HG02981 (cell line): ENCODE results near the gene TTYH2.

Experiments used
- ATAC-seq: cut with Tn5 transposase; IDR thresholded peaks from one replicate; pipeline ENCODE4 v1.9.1; 2021; ENCODE audit warnings: mild to moderate bottlenecking, moderate library complexity; ENCODE audit not compliant: unreplicated experiment

Gene TTYH2

GRCh38 chr17:74192950-74193781 is 20.2 kb upstream of the TTYH2 start:
- ATAC-seq: no peak

GRCh38 chr17:74194682-74195081 is 18.7 kb upstream of the TTYH2 start:
- no peak for ATAC-seq

GRCh38 chr17:74196541-74197317 is 16.6 kb upstream of the TTYH2 start:
- no peak for ATAC-seq

GRCh38 chr17:74197801-74198200 is 15.6 kb upstream of the TTYH2 start:
- ATAC-seq: no peak

- ATAC-seq: no peak
Measured at GRCh38 chr17:74198694-74199093, 14.7 kb upstream of the TTYH2 start.

- ATAC-seq: no peak
Measured at GRCh38 chr17:74199306-74200092, 13.9 kb upstream of the TTYH2 start.

- no peak for ATAC-seq
Measured at GRCh38 chr17:74200112-74200511, 13.3 kb upstream of the TTYH2 start.

GRCh38 chr17:74201250-74201649 is 12.1 kb upstream of the TTYH2 start:
- ATAC-seq: no peak

- ATAC-seq: no peak
Measured at GRCh38 chr17:74201948-74202347, 11.4 kb upstream of the TTYH2 start.

- no peak for ATAC-seq
Measured at GRCh38 chr17:74202938-74203337, 10.4 kb upstream of the TTYH2 start.

- peak; percentile 59 for ATAC-seq
Measured at GRCh38 chr17:74203439-74204240, 9.7 kb upstream of the TTYH2 start, which contains the start of gene RPL38. Gene RPL38, plus strand, starts transcription at chr17:74203678. Its CDS starts 278 bp downstream, at chr17:74203956.

GRCh38 chr17:74204474-74204873 is 8.9 kb upstream of the TTYH2 start:
- no peak for ATAC-seq

GRCh38 chr17:74205274-74205673 is 8.1 kb upstream of the TTYH2 start:
- no peak for ATAC-seq

- ATAC-seq: no peak
Measured at GRCh38 chr17:74206332-74206818, 7.0 kb upstream of the TTYH2 start.

GRCh38 chr17:74210191-74211140 is 2.9 kb upstream of the TTYH2 start:
- no peak for ATAC-seq

- ATAC-seq: no peak
Measured at GRCh38 chr17:74211141-74211911, 2.0 kb upstream of the TTYH2 start.

- no peak for ATAC-seq
Measured at GRCh38 chr17:74211912-74212208, 1.5 kb upstream of the TTYH2 start.

- ATAC-seq: peak; percentile 3
Measured at GRCh38 chr17:74212209-74212912, 1.0 kb upstream of the TTYH2 start.
